SK-N-MC (cell line): Measurements from ENCODE around the gene VPS72.

Source experiments
- DNase-seq: peaks from one replicate; pipeline ENCODE4 v3.0.0-alpha.2; 2011; ENCODE audit warnings: low read depth, low spot score
- H3K27ac ChIP-seq: fragments of 200-600 bp; sonication (generic); 2 replicates; pipeline ENCODE4 v1.5.1; 2016; ENCODE audit warnings: mixed run types
- H3K36me3 ChIP-seq: fragments of 200-600 bp; sonication (generic); 2 replicates; pipeline ENCODE4 v1.6.1; 2017; ENCODE audit warnings: antibody characterized with exemption, low read length, mixed read lengths; ENCODE audit not compliant: insufficient read depth
- H3K4me3 ChIP-seq: fragments of 200-600 bp; sonication (generic); 2 replicates; pipeline ENCODE4 v1.5.1; 2016
- H3K9ac ChIP-seq: fragments of 200-600 bp; sonication (generic); 2 replicates; pipeline ENCODE4 v1.8.0; 2017; ENCODE audit warnings: mixed run types, mixed read lengths; ENCODE audit not compliant: insufficient read length
- H3K9me3 ChIP-seq: fragments of 200-600 bp; sonication (generic); 2 replicates; pipeline ENCODE4 v1.6.1; 2017; ENCODE audit warnings: low read depth, mild to moderate bottlenecking, antibody characterized with exemption, low read length, moderate library complexity, mixed read lengths
- EZH2 ChIP-seq: fragments of 200-600 bp; sonication (generic); IDR thresholded peaks from one replicate; pipeline ENCODE4 v1.6.1; 2017; ENCODE audit warnings: antibody characterized with exemption
- FOXP2 ChIP-seq: optimal IDR thresholded peaks from 2 replicates; pipeline ENCODE3; 2011; ENCODE audit warnings: mild to moderate bottlenecking, moderate library complexity; ENCODE audit not compliant: insufficient read depth; ENCODE audit errors: extremely low read length, control extremely low read depth
- POLR2AphosphoS5 ChIP-seq: IDR thresholded peaks from 2 replicates; pipeline ENCODE4 v1.6.1; 2012; ENCODE audit warnings: mild to moderate bottlenecking, low read depth, low read length, borderline replicate concordance

VPS72 gene

DNA sequence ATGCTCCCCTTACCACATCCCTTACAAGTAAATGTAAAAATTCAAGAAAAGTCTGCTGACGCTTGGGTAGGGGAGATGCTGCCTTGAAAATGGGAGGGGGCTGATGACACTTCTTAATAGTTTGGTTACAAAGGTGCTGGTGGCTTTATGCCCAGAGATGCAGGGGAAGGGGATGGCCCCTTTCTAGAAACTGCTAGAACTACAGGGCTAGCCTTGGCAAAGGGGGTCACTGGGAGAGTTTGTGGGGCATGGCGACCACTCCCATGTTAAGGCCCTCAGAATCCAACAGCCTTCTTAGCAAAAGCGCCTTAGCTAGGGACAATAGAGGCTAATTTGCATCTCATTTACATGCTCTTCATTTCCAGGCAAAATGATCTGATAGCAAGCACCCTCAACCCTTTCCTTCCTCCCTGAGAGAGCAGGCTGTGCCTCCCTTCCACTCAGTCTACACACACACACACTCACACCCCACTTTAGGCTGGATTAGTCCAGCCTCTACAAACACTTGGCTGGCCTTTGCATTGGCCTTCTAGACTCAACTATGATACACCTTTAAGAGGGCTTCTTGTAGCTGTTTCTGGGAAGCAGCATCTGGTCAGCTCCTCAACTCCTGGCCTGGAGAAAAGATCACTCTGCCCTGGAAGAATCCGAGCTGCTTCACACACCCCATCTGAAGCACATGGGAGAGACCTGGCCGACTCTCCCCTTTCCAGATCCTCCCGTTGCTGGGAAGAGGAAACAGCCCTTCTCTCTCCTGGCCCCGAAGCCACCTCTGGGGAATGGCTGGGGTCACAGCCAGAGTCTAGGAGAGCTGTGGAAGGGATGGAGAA lies 45.3 kb downstream of the VPS72 start:
- Histone ChIP-seq H3K36me3 (no peaks in the 10 kb centered on the region), H3K4me3 (no peak overlapping the region), H3K27ac (no peak overlapping the region), H3K9me3 (no peaks in the 10 kb centered on the region), H3K9ac (no peak overlapping the region)
- DNase-seq: no peak
- TF ChIP-seq EZH2: no peak
- no peak for TF ChIP-seq POLR2AphosphoS5
- TF ChIP-seq FOXP2: no peak

DNA sequence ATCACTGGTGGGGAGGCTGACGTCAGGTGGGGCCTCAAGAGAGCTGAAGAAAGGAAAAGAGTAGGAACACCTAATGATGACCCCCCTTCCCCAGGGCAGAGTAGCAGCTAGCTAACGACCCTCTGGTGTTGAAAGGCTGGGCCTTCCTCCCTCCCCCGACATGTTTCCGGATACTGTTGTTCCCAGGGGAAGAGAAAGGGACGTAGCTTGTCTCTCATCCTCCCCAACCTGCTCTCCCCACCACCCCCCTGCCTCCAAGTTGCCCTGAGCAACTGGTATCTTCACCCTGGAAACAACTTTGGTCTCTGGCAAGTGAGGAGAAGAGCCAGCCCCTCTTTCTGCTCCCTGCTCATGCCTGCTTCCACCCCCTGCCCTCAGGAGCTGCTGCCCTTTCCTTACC lies 46.0 kb downstream of the VPS72 start:
- H3K27ac ChIP-seq: no peak overlapping the region

DNA sequence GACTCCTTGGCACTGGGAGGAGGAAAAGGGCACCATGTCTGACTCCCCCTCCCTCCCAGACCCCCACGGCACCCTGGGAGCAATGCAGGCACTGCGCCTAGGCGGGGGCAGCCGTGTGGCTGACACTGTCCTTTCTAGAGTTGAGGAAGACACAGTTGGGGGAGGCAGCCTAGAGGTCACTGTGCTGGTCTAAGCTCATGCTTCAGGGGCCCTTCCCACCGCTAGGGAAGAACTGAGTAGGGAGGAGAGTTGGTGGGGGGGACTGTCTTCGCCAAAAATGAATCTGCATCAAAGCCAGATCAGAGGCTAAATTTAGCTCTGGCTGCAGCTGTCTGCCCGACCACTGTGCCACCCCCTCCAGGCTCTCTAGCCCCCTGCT lies 47.0 kb downstream of the VPS72 start:
- Histone ChIP-seq H3K9ac (no peak overlapping the region), H3K9me3 (no peaks in the 10 kb centered on the region), H3K36me3 (no peaks in the 10 kb centered on the region), H3K4me3 (no peak overlapping the region), H3K27ac (no peak overlapping the region)
- TF ChIP-seq FOXP2 (no peak), EZH2 (no peak), POLR2AphosphoS5 (no peak)
- DNase-seq: no peak

More for the DNA sequence above, 46.0 kb downstream of the VPS72 start:
- TF ChIP-seq EZH2 (no peak), FOXP2 (no peak), POLR2AphosphoS5 (no peak)
- Histone ChIP-seq H3K36me3 (no peaks in the 10 kb centered on the region), H3K9ac (no peak overlapping the region), H3K4me3 (no peak overlapping the region), H3K9me3 (no peaks in the 10 kb centered on the region)
- DNase-seq: no peak

DNA sequence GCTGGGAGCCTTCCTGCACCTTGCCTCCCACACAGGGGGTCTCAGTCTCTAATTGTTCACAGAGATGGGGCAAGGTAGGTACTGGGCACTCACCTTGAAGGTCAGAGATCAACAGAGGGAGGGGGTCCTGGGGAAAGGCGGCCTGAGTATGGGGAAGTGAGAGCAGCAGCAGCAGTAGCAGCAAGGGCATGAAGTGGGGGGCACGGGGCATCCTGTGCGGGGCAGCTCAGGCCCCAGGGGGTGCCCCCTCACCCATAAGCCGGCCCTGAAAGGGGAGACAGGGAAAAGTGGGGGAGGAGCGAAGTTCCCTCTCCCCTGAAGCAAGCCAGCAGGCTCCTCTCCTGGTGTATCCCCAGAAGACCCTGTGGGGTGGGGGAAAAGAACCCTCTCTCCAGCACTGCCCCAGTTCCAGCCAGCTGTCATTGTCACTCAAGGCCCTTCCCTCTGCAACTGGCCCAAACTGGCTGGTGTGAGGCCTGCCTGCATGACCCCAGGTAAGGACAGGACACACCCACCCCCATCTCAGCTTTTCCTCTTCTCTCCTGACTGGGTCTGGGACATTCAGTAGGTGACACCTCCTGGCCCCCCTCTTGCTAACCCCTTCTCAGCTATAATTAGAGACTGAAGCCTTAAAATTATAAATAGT lies 47.5 kb downstream of the VPS72 start:
- H3K9me3 ChIP-seq: no peaks in the 10 kb centered on the region
- TF ChIP-seq POLR2AphosphoS5: no peak
- no peak for TF ChIP-seq EZH2
- TF ChIP-seq FOXP2: no peak
- no peak overlapping the region for H3K27ac ChIP-seq
- no peak overlapping the region for H3K4me3 ChIP-seq
- H3K9ac ChIP-seq: no peak overlapping the region
- H3K36me3 ChIP-seq: no peaks in the 10 kb centered on the region
- no peak for DNase-seq

DNA sequence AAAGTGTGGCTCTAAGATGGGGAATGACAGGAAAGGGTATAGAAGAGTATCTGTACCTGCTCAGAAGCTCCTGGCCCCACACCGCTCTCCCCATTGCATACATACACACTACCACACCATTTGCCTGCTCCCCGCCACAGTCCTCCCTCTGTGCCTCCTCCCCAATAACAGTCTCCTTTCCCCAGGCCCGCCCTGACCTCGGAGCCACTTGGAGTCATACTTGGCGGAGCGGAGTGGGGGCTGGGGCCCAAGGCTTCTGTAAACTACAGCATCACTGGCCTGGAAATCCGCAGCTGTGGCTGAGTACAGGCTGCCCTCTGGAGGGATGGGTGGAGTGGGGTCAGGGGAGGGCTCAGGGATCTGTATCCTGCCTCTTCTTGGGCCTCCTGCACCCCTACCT lies 52.2 kb downstream of the VPS72 start:
- Histone ChIP-seq H3K9me3 (no peaks in the 10 kb centered on the region), H3K9ac (no peak overlapping the region), H3K36me3 (no peaks in the 10 kb centered on the region), H3K4me3 (no peak overlapping the region), H3K27ac (no peak overlapping the region)
- DNase-seq: no peak
- TF ChIP-seq POLR2AphosphoS5: no peak
- TF ChIP-seq FOXP2: no peak
- no peak for TF ChIP-seq EZH2

DNA sequence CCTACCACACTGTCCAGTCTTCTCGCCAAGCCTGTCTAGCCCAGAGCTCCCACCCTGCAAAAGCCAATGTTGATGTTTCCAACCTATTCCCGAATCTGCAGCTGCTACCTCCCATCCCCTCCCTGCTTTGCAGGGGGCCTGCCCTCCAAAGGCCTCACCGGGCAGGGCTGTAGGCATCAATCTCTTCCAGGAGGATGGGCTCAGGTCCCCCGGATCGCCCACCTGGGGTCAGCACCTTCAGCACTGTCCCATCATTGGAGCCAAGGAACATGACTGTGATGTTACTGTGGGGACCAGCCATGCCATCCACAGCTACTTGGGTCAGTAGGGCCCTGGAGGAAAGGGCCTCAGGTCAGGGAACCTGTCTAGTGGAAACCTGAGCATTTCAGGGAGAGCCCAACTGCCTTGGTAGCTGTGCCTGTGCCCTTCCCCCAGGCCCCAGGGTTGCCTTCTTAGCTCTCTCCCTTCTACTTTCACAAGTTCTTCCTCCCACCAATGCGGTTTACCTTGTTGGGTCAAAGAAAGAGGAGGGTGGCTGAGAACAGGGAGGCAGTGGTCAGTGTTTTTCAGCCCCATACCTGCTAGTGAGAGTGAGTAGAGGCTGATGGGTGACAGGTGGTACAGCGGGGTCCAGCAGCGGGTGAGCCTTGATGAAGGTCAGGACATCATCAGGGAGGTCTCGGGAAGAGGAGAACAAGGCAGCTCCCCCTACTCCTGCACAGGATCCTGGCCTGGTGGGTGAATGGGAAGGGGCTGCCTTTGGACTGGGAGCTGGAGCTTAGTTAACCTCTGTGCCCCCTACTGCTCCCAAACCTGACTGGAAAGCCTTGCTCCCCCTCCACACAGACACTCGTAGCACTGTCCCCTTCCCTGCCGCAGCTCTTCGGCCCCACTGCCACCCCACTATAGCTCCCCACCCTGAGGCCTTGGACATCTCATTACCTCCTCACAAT lies 54.3 kb downstream of the VPS72 start:
- DNase-seq: no peak
- H3K9me3 ChIP-seq: no peaks in the 10 kb centered on the region
- H3K9ac ChIP-seq: no peak overlapping the region
- no peak for TF ChIP-seq EZH2
- no peak for TF ChIP-seq FOXP2
- H3K27ac ChIP-seq: no peak overlapping the region
- no peak overlapping the region for H3K4me3 ChIP-seq
- H3K36me3 ChIP-seq: no peaks in the 10 kb centered on the region

DNA sequence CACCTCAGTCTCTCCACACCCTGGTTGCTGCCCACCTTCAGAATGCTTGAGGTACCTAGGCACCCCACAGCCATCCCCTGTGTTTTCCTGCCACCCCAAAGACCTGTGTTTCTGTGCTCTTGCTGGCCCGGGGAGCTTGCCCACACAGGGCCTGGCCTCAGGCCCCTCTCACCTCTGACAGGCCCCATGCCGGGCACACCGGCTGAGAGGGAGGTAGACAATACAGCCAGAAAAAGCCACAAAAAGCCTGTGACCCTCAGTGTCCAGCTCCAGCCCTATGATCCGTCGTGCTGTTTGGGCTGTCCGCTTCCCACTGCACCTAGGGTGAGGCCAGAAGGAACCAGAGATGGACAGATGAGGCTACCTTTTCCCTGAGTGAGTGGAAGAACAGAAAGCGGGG lies 55.0 kb downstream of the VPS72 start:
- H3K9me3 ChIP-seq: no peaks in the 10 kb centered on the region
- no peak overlapping the region for H3K27ac ChIP-seq
- H3K36me3 ChIP-seq: no peaks in the 10 kb centered on the region
- H3K4me3 ChIP-seq: no peak overlapping the region
- H3K9ac ChIP-seq: no peak overlapping the region
- TF ChIP-seq EZH2 (no peak), FOXP2 (no peak)
- no peak for DNase-seq

DNA sequence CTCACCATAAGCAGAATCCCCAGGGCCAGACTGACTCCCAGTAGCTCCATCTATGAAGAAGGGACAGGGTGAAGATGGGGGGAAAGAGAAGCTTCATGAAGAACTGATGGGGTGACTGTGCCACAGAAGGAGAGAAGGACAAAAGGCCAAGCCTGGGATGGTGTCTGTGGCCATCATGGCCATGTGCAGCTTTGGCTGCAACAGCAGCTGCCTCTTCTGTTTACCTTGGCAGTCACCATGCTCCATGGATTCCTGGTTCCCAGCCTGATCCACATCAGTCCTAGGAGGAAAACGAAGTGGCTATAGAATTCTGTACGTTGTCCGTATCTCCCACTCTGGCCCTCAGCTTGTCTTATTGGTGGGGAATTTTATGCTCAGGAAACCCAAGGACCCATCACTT lies 55.6 kb downstream of the VPS72 start:
- no peak overlapping the region for H3K27ac ChIP-seq
- TF ChIP-seq FOXP2 (no peak), EZH2 (no peak), POLR2AphosphoS5 (no peak)
- no peak for DNase-seq
- no peaks in the 10 kb centered on the region for H3K9me3 ChIP-seq
- H3K4me3 ChIP-seq: no peak overlapping the region
- no peak overlapping the region for H3K9ac ChIP-seq
- H3K36me3 ChIP-seq: no peaks in the 10 kb centered on the region
